Epithelial cell of proximal tubule (primary cell): ENCODE results near the gene UBL3. TPM values are rescaled to one million over a fixed set of nuclear protein-coding genes. Genes with fewer than 3 reads are reported as not detected.
A peak's percentile ranks its signal among the peaks of the same experiment; 100 is the strongest.

Experiments used
- DNase-seq: peaks from one replicate; pipeline ENCODE4 v3.0.0-alpha.2; 2011; ENCODE audit warnings: low read depth
- H3K4me3 ChIP-seq: 2 replicates; pipeline ENCODE4 v1.5.1; 2011; ENCODE audit warnings: low read depth, mild to moderate bottlenecking, low read length
- total RNA-seq: library from RNA; depleted of rRNA; stranded (reverse); fragments of >200 nt; gene quantifications from 2 replicates; pipeline ENCODE4 v1.2.3, GENCODE V29; 2015
- TF ChIP-seq, protein P1 (sequence below): conservative IDR thresholded peaks from 2 replicates; pipeline ENCODE4 v1.5.1; 2012; ENCODE audit warnings: low read depth, mild to moderate bottlenecking, low read length

Gene UBL3
- total RNA-seq, 1 donor from 2014 or later, result 10.0 TPM

- H3K4me3 ChIP-seq, result no peak overlapping the region
- DNase-seq, result no peak
- TF ChIP-seq, protein P1, sequence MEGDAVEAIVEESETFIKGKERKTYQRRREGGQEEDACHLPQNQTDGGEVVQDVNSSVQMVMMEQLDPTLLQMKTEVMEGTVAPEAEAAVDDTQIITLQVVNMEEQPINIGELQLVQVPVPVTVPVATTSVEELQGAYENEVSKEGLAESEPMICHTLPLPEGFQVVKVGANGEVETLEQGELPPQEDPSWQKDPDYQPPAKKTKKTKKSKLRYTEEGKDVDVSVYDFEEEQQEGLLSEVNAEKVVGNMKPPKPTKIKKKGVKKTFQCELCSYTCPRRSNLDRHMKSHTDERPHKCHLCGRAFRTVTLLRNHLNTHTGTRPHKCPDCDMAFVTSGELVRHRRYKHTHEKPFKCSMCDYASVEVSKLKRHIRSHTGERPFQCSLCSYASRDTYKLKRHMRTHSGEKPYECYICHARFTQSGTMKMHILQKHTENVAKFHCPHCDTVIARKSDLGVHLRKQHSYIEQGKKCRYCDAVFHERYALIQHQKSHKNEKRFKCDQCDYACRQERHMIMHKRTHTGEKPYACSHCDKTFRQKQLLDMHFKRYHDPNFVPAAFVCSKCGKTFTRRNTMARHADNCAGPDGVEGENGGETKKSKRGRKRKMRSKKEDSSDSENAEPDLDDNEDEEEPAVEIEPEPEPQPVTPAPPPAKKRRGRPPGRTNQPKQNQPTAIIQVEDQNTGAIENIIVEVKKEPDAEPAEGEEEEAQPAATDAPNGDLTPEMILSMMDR, result peak; percentile 18
Observed at GRCh38 chr13:29730253-29730652, 120.2 kb downstream of the UBL3 start.

GRCh38 chr13:29722415-29722814 lies 128.0 kb downstream of the UBL3 start:
- no peak for DNase-seq
- TF ChIP-seq, protein P1, result no peak
- no peak overlapping the region for H3K4me3 ChIP-seq

DNA sequence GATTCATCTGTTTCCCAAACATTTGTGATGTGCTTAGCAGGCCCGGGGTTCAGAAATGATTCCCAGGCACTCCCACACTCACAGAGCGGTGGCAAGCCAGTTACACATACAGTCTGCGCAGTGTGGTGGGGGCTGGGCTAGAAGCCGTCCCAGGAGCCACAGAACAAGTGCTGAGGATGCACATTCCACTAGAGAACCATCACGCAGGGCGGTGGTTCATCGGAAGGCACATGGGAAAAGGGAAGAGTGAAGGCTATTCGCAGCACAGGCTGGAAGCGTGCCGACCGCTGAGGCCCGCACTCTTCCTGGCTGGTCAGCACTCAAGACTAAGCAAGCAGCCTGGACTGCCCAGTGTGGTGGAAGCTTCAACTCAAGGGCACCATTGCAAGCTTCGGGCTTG lies 128.7 kb downstream of the UBL3 start:
- H3K4me3 ChIP-seq, result no peak overlapping the region

GRCh38 chr13:29718694-29719093 lies 131.7 kb downstream of the UBL3 start:
- no peak overlapping the region for H3K4me3 ChIP-seq
- TF ChIP-seq, protein P1, result no peak
- DNase-seq, result no peak

More for the DNA sequence above, 128.7 kb downstream of the UBL3 start:
- DNase-seq, result no peak
- TF ChIP-seq, protein P1, result no peak

DNA sequence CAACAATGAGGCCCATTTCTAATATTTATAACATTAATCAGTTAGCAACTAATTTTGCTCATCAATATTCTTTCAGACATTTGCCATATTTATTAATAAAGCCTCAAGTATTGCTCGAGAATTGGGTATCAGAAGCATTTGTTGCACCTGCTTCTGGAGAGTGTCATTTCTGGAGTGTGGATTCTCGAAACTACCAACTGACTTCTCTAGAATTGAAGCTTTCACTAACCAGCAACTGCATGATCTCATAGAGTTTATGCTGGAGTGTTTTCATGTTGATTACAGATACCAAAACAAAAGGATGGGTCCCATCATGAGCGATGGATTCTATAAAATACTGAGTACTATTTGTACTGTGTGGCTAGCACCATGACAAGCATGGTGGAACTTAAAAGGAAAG lies 133.9 kb downstream of the UBL3 start:
- TF ChIP-seq, protein P1, result no peak
- DNase-seq, result no peak
- H3K4me3 ChIP-seq, result no peak overlapping the region
